Measurements from ENCODE around the gene ALKBH3.
A peak's percentile ranks its signal among the peaks of the same experiment; 100 is the strongest.

GRCh38 chr11:43947003-43947500 lies 66.4 kb downstream of the ALKBH3 start:
- TF ChIP-seq, protein P1, sequence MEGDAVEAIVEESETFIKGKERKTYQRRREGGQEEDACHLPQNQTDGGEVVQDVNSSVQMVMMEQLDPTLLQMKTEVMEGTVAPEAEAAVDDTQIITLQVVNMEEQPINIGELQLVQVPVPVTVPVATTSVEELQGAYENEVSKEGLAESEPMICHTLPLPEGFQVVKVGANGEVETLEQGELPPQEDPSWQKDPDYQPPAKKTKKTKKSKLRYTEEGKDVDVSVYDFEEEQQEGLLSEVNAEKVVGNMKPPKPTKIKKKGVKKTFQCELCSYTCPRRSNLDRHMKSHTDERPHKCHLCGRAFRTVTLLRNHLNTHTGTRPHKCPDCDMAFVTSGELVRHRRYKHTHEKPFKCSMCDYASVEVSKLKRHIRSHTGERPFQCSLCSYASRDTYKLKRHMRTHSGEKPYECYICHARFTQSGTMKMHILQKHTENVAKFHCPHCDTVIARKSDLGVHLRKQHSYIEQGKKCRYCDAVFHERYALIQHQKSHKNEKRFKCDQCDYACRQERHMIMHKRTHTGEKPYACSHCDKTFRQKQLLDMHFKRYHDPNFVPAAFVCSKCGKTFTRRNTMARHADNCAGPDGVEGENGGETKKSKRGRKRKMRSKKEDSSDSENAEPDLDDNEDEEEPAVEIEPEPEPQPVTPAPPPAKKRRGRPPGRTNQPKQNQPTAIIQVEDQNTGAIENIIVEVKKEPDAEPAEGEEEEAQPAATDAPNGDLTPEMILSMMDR (optimal IDR thresholded peaks at IDR 0.05 in 1 of 3, IDR thresholded peaks at IDR 0.05 in 1 of 3, conservative IDR thresholded peaks at IDR 0.05 in 1 of 3; ENCODE audit: extremely low read depth in 1 of 3, insufficient read depth in 2 of 3, low read length in 3 of 3) = peak; percentile 21 to 25 (median 24)
- TF ChIP-seq EZH2 (IDR thresholded peaks at IDR 0.05; ENCODE audit: low read length) = no peak
